Activated B cell treated with CpG ODN at 0.5 μM for 24 hours (primary cell): ENCODE data around the gene INKA2. TPM values are rescaled to one million over a fixed set of nuclear protein-coding genes. Genes with fewer than 3 reads are reported as not detected.

Experiments used
- ATAC-seq: fragments of 200-7000 bp; cut with Tn5 transposase; one replicate; pipeline ENCODE4 v1.10.0; 2021; ENCODE audit warnings: low read depth, mild to moderate bottlenecking, moderate library complexity
- CTCF ChIA-PET: fragments of 350-600 bp; sonication (Branson Sonifier 250); formaldehyde crosslinking; loops from one replicate; lab custom pipeline; 2021; ENCODE audit warnings: antibody characterized with exemption; lab: Charles Lee
- POLR2A ChIA-PET: fragments of 350-600 bp; sonication (Branson Sonifier 250); formaldehyde crosslinking; loops from one replicate; lab custom pipeline; 2021; ENCODE audit warnings: antibody characterized with exemption; lab: Charles Lee
- DNase-seq: peaks from one replicate; pipeline ENCODE4 v3.0.0; 2022
- H3K27ac Mint-ChIP-seq: one replicate; pipeline ENCODE4 v1.8.0; 2020; ENCODE audit warnings: mixed read lengths
- H3K27me3 Mint-ChIP-seq: one replicate; pipeline ENCODE4 v1.8.0; 2021; ENCODE audit warnings: mixed read lengths
- H3K36me3 Mint-ChIP-seq: one replicate; pipeline ENCODE4 v1.8.0; 2021; ENCODE audit warnings: low read depth, mixed read lengths
- H3K4me1 Mint-ChIP-seq: one replicate; pipeline ENCODE4 v1.8.0; 2021; ENCODE audit warnings: mixed read lengths
- H3K4me3 Mint-ChIP-seq: one replicate; pipeline ENCODE4 v1.8.0; 2020; ENCODE audit warnings: mild to moderate bottlenecking, mixed read lengths
- H3K9me3 Mint-ChIP-seq: one replicate; pipeline ENCODE4 v1.8.0; 2020; ENCODE audit warnings: mixed read lengths
- intact Hi-C: fragments of 100-400 bp; cut with micrococcal nuclease; formaldehyde crosslinking; loops from one replicate; pipeline ENCODE4 v1.15.1; 2024
- total RNA-seq: library from RNA; stranded (reverse); gene quantifications from 2 replicates; pipeline ENCODE4 v1.2.3, GENCODE V29; 2022
- TF ChIP-seq, protein P1 (sequence below): fragments of 200-600 bp; IDR thresholded peaks from one replicate; pipeline ENCODE4 v1.8.0; 2022; ENCODE audit warnings: antibody characterized with exemption, mild to moderate bottlenecking

The INKA2 gene
- total RNA-seq, result 1.3 and 2.1 TPM in 2 replicates

DNA sequence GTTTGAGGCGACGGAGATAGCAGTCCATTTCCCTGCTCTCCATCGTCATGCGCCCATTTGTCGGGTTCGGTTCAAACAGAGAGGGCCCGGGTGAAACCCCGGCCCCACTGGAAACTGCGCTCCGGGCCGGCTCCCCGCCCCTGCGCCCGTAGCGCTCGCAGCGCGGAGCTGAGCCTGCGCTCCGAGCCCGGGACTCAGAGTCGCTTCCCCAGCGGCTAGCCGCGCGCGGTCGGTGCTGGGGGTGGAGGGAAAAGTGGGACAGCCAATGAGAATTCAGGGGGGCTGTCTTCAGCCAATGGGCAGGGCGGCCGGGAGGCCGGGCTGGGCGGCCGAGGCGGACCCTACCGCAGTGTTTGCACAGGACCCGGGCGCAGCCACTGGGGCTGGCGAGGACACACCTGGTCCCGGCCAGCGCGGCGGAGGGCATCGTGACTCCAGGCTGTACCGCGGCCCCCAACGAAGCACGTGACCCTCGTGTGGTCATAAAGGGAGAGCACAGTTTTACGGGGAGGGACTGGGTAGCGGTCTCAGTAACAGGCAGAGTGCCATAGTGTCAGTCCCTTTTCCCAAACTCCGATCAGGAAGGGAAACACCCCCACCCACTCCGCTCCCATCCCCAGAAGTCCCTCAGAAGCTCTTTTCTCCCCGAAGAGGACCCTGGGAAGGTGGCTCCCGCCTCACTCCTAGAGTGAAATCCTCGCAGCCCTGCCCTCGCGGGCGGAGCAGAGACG, at the start of gene INKA2:
Gene INKA2 (minus strand): TSS at position 202 of the 731 bp plus-strand sequence. CDS start 153 bp downstream, at position 49.
- Mint-ChIP-seq H3K4me1 (peaks cover 18% of the 10 kb centered on the region), H3K36me3 (no peaks in the 10 kb centered on the region), H3K4me3 (peak within 1 kb of the TSS; percentile 92), H3K27me3 (peaks cover 2% of the 10 kb centered on the region), H3K9me3 (no peaks in the 10 kb centered on the region), H3K27ac (peak within 1 kb of the TSS; percentile 84)
- ATAC-seq (peak; percentile 77), DNase-seq (peak; percentile 74)
- ChIA-PET POLR2A (interaction anchor here (0.6 to 4.0 kb wide), 11 partner anchors 8 to 600 kb away, joined by 3 to 30 read pairs (median 5); partner anchors contain the start of genes ATP5PB, DDX20 and WDR77), CTCF (interaction anchor here (0.8 to 3.0 kb wide), 6 partner anchors 9 to 231 kb away, joined by 3 to 14 read pairs (median 4); no protein-coding TSS in a partner anchor)
- intact Hi-C loops, result loop anchor here (1.0 kb wide), 1 partner anchor 16 kb away; the partner anchor contains the start of gene DDX20
- TF ChIP-seq, protein P1, sequence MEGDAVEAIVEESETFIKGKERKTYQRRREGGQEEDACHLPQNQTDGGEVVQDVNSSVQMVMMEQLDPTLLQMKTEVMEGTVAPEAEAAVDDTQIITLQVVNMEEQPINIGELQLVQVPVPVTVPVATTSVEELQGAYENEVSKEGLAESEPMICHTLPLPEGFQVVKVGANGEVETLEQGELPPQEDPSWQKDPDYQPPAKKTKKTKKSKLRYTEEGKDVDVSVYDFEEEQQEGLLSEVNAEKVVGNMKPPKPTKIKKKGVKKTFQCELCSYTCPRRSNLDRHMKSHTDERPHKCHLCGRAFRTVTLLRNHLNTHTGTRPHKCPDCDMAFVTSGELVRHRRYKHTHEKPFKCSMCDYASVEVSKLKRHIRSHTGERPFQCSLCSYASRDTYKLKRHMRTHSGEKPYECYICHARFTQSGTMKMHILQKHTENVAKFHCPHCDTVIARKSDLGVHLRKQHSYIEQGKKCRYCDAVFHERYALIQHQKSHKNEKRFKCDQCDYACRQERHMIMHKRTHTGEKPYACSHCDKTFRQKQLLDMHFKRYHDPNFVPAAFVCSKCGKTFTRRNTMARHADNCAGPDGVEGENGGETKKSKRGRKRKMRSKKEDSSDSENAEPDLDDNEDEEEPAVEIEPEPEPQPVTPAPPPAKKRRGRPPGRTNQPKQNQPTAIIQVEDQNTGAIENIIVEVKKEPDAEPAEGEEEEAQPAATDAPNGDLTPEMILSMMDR, result no peak

DNA sequence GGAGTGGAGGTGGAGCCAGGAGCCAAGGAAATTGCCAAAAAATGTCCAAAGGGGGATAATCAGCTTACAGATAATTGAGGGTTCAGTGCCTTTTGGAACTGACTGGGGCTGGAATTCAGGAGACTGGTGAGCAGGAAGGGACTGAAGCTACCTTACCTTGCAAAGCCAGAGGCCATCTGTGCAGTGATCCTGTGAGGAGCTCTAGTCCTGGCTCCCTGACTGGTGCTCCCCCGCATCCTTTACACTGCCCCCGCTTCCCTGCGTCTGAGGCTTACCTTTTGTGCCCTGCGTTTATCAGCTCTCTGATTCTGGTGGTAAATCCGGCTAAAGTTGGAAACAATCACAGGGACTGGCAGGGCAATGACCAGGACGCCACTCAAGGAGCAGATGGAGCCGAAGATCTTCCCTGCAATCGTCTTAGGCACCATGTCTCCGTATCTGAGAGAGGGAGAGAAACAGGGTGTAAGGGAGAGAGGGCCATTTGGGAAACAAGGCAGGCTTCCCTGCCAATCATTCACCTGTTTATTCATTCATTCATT, 47.5 kb upstream of the INKA2 start:
- peaks cover 10% of the 10 kb centered on the region for H3K4me1 Mint-ChIP-seq
- H3K4me3 Mint-ChIP-seq, result no peak overlapping the region
- TF ChIP-seq, protein P1, result no peak

DNA sequence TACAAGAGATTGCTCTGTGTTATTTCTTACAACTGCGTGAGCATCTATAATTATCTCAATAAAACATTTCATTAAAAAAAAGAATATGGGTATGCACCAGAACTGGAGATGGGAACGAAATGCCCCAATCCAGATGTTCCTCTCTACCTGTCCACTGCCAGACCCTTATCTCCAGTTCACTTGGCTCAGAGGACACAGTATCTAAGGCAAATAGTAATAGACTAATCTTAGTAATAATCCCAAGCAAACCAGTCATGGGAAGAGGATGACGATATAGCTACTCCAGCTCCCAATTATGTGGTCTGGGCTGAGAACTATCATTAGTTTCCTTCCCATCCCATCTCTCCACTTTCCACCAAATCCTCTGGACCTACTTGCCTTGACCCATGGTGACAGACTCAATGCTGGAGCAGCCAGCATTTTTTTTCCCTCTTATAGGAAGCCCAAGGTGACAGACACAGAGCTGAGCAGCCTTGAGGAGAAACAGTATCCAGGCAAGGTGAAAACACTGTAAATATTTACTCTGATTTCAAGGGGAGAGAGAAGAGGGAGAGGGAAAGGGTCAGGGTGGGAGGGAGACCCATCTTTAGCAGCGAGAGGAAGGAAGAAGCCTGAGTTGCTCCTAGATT, 45.2 kb upstream of the INKA2 start:
- TF ChIP-seq, protein P1, result no peak
- Mint-ChIP-seq H3K27ac (no peak overlapping the region), H3K9me3 (no peaks in the 10 kb centered on the region), H3K27me3 (peaks cover 16% of the 10 kb centered on the region), H3K4me3 (no peak overlapping the region), H3K4me1 (no peaks in the 10 kb centered on the region), H3K36me3 (no peaks in the 10 kb centered on the region)
- CTCF ChIA-PET, result interaction anchor here (1.6 kb wide), 1 partner anchor 15 kb away, joined by 4 read pairs; no protein-coding TSS in a partner anchor
- DNase-seq, result no peak
- POLR2A ChIA-PET, result no interaction called here
- intact Hi-C loops, result no loop called here
- ATAC-seq, result no peak

More for the DNA sequence above, 47.5 kb upstream of the INKA2 start:
- DNase-seq (no peak), ATAC-seq (no peak)
- POLR2A ChIA-PET, result no interaction called here
- Mint-ChIP-seq H3K36me3 (no peaks in the 10 kb centered on the region), H3K27me3 (peaks cover 27% of the 10 kb centered on the region), H3K27ac (no peak overlapping the region), H3K9me3 (no peaks in the 10 kb centered on the region)
- intact Hi-C loops, result no loop called here
- CTCF ChIA-PET, result no interaction called here

DNA sequence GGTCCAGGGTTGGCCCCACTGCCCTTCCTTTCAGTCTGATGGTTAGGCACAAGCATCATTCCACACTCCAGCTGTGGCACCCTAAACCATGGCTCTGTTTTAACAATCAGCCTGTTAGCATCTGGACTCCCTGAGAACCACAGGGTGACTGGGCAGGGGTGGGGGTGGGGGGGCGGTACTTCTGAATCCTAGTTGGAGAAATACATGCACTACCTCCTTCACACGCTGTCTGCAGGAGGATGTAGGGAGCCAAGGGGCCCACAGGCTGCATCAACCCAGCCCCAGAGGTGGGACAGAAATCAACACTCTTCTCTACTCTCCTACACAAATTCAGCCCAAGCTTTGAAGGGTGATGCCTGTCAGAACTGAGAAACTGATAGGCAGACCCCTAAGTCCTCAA, 40.4 kb upstream of the INKA2 start:
- DNase-seq (no peak), ATAC-seq (no peak)
- TF ChIP-seq, protein P1, result no peak
- Mint-ChIP-seq H3K27ac (no peak overlapping the region), H3K27me3 (peaks cover 2% of the 10 kb centered on the region), H3K4me3 (no peak overlapping the region), H3K4me1 (no peaks in the 10 kb centered on the region), H3K9me3 (no peaks in the 10 kb centered on the region), H3K36me3 (no peaks in the 10 kb centered on the region)
- CTCF ChIA-PET, result no interaction called here
- intact Hi-C loops, result no loop called here
- POLR2A ChIA-PET, result no interaction called here
